Fibroblast of skin of right biceps (primary cell): ENCODE results near the gene MAPK7.

Experiments used
- DNase-seq: peaks from one replicate; pipeline ENCODE4 v3.0.0-alpha.2; 2013

The MAPK7 gene

DNA sequence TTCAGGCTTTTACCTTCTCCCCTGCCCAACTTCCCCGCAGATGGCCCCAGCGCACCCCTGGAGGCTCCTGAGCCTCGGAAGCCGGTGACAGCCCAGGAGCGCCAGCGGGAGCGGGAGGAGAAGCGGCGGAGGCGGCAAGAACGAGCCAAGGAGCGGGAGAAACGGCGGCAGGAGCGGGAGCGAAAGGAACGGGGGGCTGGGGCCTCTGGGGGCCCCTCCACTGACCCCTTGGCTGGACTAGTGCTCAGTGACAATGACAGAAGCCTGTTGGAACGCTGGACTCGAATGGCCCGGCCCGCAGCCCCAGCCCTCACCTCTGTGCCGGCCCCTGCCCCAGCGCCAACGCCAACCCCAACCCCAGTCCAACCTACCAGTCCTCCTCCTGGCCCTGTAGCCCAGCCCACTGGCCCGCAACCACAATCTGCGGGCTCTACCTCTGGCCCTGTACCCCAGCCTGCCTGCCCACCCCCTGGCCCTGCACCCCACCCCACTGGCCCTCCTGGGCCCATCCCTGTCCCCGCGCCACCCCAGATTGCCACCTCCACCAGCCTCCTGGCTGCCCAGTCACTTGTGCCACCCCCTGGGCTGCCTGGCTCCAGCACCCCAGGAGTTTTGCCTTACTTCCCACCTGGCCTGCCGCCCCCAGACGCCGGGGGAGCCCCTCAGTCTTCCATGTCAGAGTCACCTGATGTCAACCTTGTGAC is 3.6 kb downstream of the MAPK7 start:
- no peak for DNase-seq

- no peak for DNase-seq
Observed at GRCh38 chr17:19382531-19383444, 4.5 kb downstream of the MAPK7 start.

- DNase-seq, result no peak
Observed at GRCh38 chr17:19383681-19384470, 5.6 kb downstream of the MAPK7 start.

GRCh38 chr17:19384723-19385391 is 6.6 kb downstream of the MAPK7 start:
- peak; percentile 88 for DNase-seq

DNA sequence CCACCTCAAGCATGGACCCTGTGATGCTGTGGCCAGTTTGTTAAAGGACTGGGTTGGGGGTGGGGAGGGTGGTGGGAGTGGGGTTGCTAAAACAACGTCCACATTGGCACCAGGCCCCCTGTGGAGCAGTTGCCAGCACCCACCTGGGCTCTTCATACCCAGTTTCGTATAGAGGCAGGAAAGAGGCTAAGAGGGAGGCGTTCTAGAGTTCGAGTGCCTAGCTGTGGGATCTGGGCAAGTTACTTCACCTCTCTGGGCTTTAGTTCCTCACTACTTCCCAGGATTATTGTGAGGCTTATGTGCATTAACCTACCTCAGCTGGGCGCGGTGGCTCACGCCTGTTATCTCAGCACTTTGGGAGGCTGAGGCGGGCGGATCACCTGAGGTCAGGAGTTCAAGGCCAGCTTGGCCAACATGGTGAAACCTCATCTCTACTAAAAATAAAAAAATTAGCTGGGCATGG is 7.3 kb downstream of the MAPK7 start:
- DNase-seq, result no peak

- DNase-seq, result peak; percentile 91
Observed at GRCh38 chr17:19386051-19386929, 8.0 kb downstream of the MAPK7 start.

DNA sequence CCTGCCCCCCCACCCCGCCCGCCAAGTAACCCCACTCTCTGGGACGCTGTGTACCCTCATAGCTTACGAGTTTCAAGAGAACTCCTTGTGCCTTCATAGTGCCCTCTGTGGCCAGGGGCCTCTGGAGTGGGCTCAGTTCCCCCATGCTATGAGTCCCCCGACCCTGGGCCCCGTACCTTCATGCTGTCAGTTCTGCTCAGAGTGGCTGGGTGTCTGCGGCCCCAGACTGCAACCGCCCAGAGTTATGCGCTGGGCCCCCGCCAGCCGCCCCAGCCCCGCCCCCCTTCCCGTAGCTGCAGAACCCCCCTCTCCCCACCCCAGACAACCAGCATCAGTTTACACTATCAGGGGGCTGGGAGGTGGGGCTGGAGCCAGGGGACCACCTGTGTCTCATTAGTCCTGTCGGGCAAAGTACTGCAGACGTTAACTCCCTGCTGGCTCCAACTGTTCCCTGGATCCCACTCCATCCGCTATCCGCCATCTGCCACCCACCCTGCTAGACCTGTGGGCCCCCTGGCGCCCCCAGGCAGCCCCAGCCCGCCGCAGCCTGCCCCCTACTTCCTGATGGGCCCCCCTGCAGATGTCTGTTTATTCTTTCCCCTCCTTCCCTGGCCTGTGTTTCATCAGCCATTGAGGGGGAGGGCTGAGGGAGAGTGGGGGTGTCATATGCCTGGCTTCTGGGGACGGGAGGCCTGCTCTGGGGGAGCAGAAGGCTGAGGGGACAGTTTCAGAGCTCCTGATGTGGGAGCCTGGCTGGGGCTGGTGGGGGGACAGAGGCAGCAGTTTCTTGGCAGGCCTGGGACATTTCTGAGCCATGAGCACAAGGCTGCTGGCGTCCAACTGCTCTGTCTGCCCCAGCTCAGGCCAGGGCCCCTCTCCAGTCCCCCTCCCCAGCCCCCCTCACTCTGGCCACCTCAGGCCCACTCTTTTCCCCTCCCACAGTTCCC is 8.9 kb downstream of the MAPK7 start, which contains the start of gene MFAP4:
Gene MFAP4 (minus strand): TSS at position 217 of the 947 bp plus-strand sequence. CDS start 35 bp downstream, at position 182.
- peak; percentile 97 for DNase-seq

- DNase-seq, result peak; percentile 89
Observed at GRCh38 chr17:19387921-19388521, 9.7 kb downstream of the MAPK7 start.

DNA sequence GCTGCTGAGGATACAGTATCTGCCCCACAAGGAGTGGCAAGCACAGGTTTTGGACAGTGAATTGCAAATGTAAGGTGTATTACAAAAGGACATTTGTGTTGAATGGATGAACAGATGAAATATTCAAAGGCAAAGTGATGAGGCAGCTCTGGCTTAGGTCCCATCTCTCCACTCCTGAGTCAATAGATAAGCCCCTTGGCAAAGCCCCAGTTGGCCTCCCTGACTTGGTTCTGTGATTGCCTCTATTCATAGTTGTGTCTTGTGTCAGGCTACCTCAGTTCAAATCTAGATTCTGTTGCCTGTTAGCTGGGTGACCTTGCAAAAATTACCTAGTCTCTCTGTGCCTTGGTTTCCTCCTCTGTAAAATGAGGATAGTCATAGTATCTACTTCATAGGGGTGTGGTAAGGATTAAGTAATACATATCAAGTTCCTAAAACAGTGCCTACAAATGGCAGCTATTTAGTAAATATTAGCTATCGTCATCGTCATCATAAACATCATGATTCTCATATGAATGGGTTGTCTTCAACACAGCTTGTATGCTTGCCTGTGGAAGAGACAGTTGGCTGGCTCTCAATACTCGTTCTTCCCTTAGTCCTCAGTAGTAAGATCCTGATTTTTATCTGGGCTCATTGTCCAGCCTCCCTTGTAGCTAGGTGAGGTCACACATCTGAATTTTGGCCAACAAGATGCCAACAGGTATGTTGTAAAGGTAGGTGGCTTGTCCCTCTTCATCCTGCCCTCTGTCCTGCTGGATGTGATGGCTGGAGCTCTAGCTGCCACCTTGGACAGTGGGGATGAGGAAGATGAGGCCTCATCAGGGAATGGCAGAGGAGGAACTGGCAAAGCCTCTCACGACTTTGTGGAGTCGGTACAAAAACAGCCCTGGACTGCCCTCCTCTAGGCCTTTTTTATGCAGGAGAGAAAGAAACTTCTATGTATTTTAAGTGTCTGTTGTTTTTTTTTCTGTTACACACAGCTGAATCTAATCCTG is 10.8 kb downstream of the MAPK7 start:
- peak; percentile 62 for DNase-seq

DNA sequence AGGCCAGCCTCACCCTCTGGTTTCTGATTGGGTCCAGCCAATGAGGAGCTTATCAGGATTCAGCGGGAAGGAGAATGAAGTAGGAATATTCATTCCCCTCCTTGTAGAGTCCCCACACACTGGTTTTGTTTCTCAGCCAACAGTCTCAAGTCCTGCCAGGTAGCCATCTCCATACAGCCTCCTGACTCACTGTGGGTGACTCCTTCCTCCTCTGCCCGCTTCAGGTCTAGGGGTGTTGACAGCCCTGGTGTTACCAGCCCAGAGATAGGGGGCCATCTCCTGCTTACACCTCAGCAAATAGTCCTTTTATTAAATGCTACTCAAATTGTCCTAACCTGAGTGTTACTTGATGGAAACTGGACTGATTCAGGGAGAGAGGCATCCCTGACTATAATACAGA is 12.7 kb downstream of the MAPK7 start:
- DNase-seq, result no peak

DNA sequence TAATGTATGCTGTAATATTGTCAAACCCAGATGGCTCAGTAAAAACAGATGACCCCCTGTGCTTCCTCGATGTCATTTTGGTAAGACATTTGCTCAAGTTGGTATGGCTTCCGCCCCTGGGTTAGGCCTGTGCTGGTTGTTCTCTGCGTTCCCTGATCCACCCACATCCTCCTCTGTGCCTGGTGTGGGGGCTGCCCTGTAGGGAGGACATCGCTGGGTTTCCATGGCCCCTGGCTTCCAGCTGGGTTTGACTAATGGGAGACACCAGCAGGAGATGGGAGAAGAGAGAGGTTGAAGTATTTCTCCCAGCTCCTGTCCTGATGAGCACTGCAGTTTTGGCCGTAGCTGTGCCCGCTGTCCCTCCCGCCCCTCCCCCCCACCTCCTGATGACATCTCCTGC is 13.1 kb downstream of the MAPK7 start:
- no peak for DNase-seq

DNA sequence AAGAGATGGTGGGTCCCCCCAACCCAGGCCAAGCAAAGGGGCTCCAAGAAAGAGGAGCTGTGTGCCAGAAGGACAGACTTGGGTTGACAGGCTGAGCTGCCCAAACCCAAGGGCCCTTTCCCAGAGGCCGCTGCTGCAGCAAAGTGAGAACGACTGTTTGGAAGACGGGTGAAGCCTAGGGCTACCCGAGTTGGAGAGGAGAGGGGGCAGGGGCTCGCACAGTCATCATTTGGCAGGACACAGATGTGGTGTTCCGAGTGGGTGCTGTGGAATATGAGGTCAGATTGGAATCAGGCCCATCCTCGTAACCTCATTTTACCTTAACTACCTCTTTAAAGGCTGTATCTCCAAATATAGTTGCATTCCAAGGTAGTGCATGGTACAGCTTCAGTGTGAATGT is 14.0 kb downstream of the MAPK7 start:
- no peak for DNase-seq

GRCh38 chr17:19397556-19398041 is 19.3 kb downstream of the MAPK7 start:
- no peak for DNase-seq

- DNase-seq, result peak; percentile 42
Observed at GRCh38 chr17:19398301-19399181, 20.2 kb downstream of the MAPK7 start.

GRCh38 chr17:19399750-19400450 is 21.6 kb downstream of the MAPK7 start:
- no peak for DNase-seq

DNA sequence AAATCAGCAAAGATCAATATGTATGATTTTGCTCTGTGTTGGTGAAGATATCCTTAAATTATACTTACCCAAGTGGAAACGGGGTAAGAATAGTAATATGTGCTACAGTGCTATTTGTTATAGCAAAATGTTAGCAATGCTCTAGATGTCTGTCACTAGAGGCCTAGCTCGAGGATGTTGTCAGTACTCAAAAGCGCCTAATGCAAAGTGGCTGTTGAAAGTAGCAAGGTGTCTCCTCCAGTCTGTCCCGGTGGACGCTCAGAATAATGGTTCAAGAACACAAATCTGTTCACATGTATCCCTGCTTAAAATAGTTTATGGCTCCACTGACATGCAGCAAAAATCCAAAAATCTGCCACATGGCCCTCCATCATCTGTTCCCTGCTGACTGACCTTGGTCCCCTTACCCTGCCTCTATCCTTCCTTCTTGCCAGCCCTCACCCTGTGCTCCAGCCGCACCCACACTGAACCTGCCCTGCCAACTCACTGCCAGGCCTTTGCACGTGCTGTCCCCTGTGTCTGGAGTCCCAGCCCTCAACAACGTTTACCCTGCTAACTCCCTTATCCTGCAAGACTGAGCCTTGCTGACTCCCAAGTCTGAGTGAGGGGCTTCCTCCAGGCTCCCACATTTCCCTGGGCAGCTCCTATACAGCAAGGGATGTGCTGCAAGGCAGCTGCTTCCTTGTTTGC is 23.2 kb downstream of the MAPK7 start:
- DNase-seq, result no peak
